Activated T-helper 2 cell treated with anti-CD3 and anti-CD28 coated beads, Interferon-gamma antibody, Interleukin-2, Interleukin-4, amounts not matched to agents 10 μg/mL and 5 μg/mL and 100 μg/mL, durations not matched to agents 14 hours and 24 hours and 36 hours (primary cell): ENCODE measurements around the gene PPP5C. TPM values are rescaled to one million over a fixed set of nuclear protein-coding genes. Genes with fewer than 3 reads are reported as not detected.
"Not testable (repeated sequence)": the region's sequence is repeated elsewhere in the genome, so short reads cannot be mapped to it uniquely, and the experiment has no call there.

Experiments
- DNase-seq: peaks from one replicate; pipeline ENCODE4 v3.0.0; 2021; ENCODE audit warnings: low spot score
- H3K27ac Mint-ChIP-seq: one replicate; pipeline ENCODE4 v1.8.0; 2021; ENCODE audit warnings: mixed read lengths
- H3K27me3 Mint-ChIP-seq: one replicate; pipeline ENCODE4 v1.8.0; 2021; ENCODE audit warnings: low read depth, mixed read lengths
- H3K36me3 Mint-ChIP-seq: one replicate; pipeline ENCODE4 v1.8.0; 2021; ENCODE audit warnings: low read depth, mixed read lengths
- H3K4me1 Mint-ChIP-seq: one replicate; pipeline ENCODE4 v1.8.0; 2021; ENCODE audit warnings: low read depth, mixed read lengths
- H3K4me3 Mint-ChIP-seq: one replicate; pipeline ENCODE4 v1.8.0; 2021; ENCODE audit warnings: low read depth, mild to moderate bottlenecking, moderate library complexity, mixed read lengths
- H3K9me3 Mint-ChIP-seq: one replicate; pipeline ENCODE4 v1.8.0; 2021; ENCODE audit warnings: mixed read lengths
- intact Hi-C: fragments of 100-400 bp; cut with micrococcal nuclease; formaldehyde crosslinking; loops from one replicate; pipeline ENCODE4 v1.15.1; 2023
- total RNA-seq: library from RNA; stranded (reverse); gene quantifications from 2 replicates; pipeline ENCODE4 v1.2.3, GENCODE V29; 2022

The PPP5C gene
- total RNA-seq, 1 donor from 2014 or later, result 136 TPM

- Mint-ChIP-seq H3K36me3 (no peaks in the 10 kb centered on the region), H3K27me3 (peaks cover 62% of the 10 kb centered on the region), H3K9me3 (no peaks in the 10 kb centered on the region), H3K27ac (no peak within 1 kb of the TSS), H3K4me3 (no peak within 1 kb of the TSS), H3K4me1 (no peaks in the 10 kb centered on the region)
- no peak for DNase-seq
- intact Hi-C loops, result loop anchor here (5.0 kb wide), 1 partner anchor 336 kb away; no protein-coding TSS in a partner anchor
Measured at GRCh38 chr19:46413262-46414031, 66.6 kb downstream of the PPP5C start, which contains the start of gene CCDC8. CCDC8 (minus strand) TSS chr19:46413564; CDS start chr19:46412810, 754 bp downstream.

GRCh38 chr19:46414899-46415298, 68.0 kb downstream of the PPP5C start:
- not testable (repeated sequence) for H3K4me1 Mint-ChIP-seq, H3K27ac Mint-ChIP-seq, DNase-seq, H3K9me3 Mint-ChIP-seq, H3K36me3 Mint-ChIP-seq, H3K4me3 Mint-ChIP-seq
- intact Hi-C loops, result loop anchor here (5.0 kb wide), 1 partner anchor 338 kb away; no protein-coding TSS in a partner anchor
- peaks cover 70% of the 10 kb centered on the region for H3K27me3 Mint-ChIP-seq

- H3K9me3 Mint-ChIP-seq, H3K27ac Mint-ChIP-seq, intact Hi-C loops, H3K36me3 Mint-ChIP-seq, DNase-seq, H3K4me1 Mint-ChIP-seq, H3K4me3 Mint-ChIP-seq: not testable (repeated sequence)
- peaks cover 63% of the 10 kb centered on the region for H3K27me3 Mint-ChIP-seq
Measured at GRCh38 chr19:46415804-46416709, 69.2 kb downstream of the PPP5C start.

- Mint-ChIP-seq H3K36me3 (no peaks in the 10 kb centered on the region), H3K4me3 (no peak overlapping the region), H3K4me1 (no peaks in the 10 kb centered on the region), H3K27me3 (peaks cover 49% of the 10 kb centered on the region), H3K9me3 (no peaks in the 10 kb centered on the region), H3K27ac (no peak overlapping the region)
- no peak for DNase-seq
- intact Hi-C loops, result no loop called here
Measured at GRCh38 chr19:46420056-46420455, 73.2 kb downstream of the PPP5C start.

- Mint-ChIP-seq H3K27ac (no peak overlapping the region), H3K9me3 (no peaks in the 10 kb centered on the region), H3K4me3 (no peak overlapping the region), H3K27me3 (peaks cover 49% of the 10 kb centered on the region), H3K4me1 (peaks cover 13% of the 10 kb centered on the region), H3K36me3 (no peaks in the 10 kb centered on the region)
- intact Hi-C loops, result no loop called here
- no peak for DNase-seq
Measured at GRCh38 chr19:46422344-46422743, 75.5 kb downstream of the PPP5C start.

GRCh38 chr19:46423188-46423587, 76.3 kb downstream of the PPP5C start:
- Mint-ChIP-seq H3K27ac (no peak overlapping the region), H3K36me3 (no peaks in the 10 kb centered on the region), H3K4me3 (no peak overlapping the region), H3K4me1 (peaks cover 21% of the 10 kb centered on the region), H3K9me3 (no peaks in the 10 kb centered on the region), H3K27me3 (peaks cover 54% of the 10 kb centered on the region)
- intact Hi-C loops, result no loop called here
- no peak for DNase-seq

GRCh38 chr19:46426035-46426505, 79.2 kb downstream of the PPP5C start:
- peaks cover 30% of the 10 kb centered on the region for H3K4me1 Mint-ChIP-seq
- H3K9me3 Mint-ChIP-seq, result no peaks in the 10 kb centered on the region
- intact Hi-C loops, result no loop called here
- no peaks in the 10 kb centered on the region for H3K36me3 Mint-ChIP-seq
- no peak overlapping the region for H3K4me3 Mint-ChIP-seq
- DNase-seq, result no peak
- H3K27ac Mint-ChIP-seq, result no peak overlapping the region
- peaks cover 62% of the 10 kb centered on the region for H3K27me3 Mint-ChIP-seq

- no peak for DNase-seq
- peaks cover 30% of the 10 kb centered on the region for H3K4me1 Mint-ChIP-seq
- peaks cover 65% of the 10 kb centered on the region for H3K27me3 Mint-ChIP-seq
- no peak overlapping the region for H3K27ac Mint-ChIP-seq
- intact Hi-C loops, result no loop called here
- H3K36me3 Mint-ChIP-seq, result no peaks in the 10 kb centered on the region
- H3K4me3 Mint-ChIP-seq, result peak overlapping the region; percentile 30
- no peaks in the 10 kb centered on the region for H3K9me3 Mint-ChIP-seq
Measured at GRCh38 chr19:46426506-46427162, 79.7 kb downstream of the PPP5C start.

GRCh38 chr19:46427518-46428045, 80.7 kb downstream of the PPP5C start:
- Mint-ChIP-seq H3K4me1 (peaks cover 30% of the 10 kb centered on the region), H3K27me3 (peaks cover 68% of the 10 kb centered on the region), H3K4me3 (no peak overlapping the region), H3K27ac (no peak overlapping the region), H3K36me3 (no peaks in the 10 kb centered on the region), H3K9me3 (no peaks in the 10 kb centered on the region)
- intact Hi-C loops, result no loop called here
- DNase-seq, result no peak

GRCh38 chr19:46428239-46429135, 81.6 kb downstream of the PPP5C start, which contains the start of gene PNMA8C:
PNMA8C (minus strand) TSS chr19:46428936; CDS start chr19:46428359, 577 bp downstream.
- Mint-ChIP-seq H3K4me3 (peak within 1 kb of the TSS; percentile 24), H3K36me3 (no peaks in the 10 kb centered on the region), H3K4me1 (peaks cover 30% of the 10 kb centered on the region), H3K9me3 (no peaks in the 10 kb centered on the region), H3K27ac (no peak within 1 kb of the TSS), H3K27me3 (peaks cover 62% of the 10 kb centered on the region)
- intact Hi-C loops, result no loop called here
- peak; percentile 59 for DNase-seq

GRCh38 chr19:46429999-46430398, 83.1 kb downstream of the PPP5C start:
- H3K4me3 Mint-ChIP-seq, result no peak overlapping the region

More at GRCh38 chr19:46429999-46430398, 83.1 kb downstream of the PPP5C start:
- no peaks in the 10 kb centered on the region for H3K9me3 Mint-ChIP-seq
- H3K27ac Mint-ChIP-seq, result no peak overlapping the region
- intact Hi-C loops, result no loop called here
- H3K27me3 Mint-ChIP-seq, result peaks cover 63% of the 10 kb centered on the region
- no peak for DNase-seq
- no peaks in the 10 kb centered on the region for H3K36me3 Mint-ChIP-seq
- peaks cover 30% of the 10 kb centered on the region for H3K4me1 Mint-ChIP-seq
